Ramos (cell line): ENCODE results near the gene TLE1.
"Not testable (repeated sequence)": the region's sequence is repeated elsewhere in the genome, so short reads cannot be mapped to it uniquely, and the experiment has no call there.

Source experiments
- in situ Hi-C: fragments of 300-500 bp; cut with MboI; formaldehyde crosslinking; loops from one replicate; pipeline ENCODE4 v1.14.3; 2022; ENCODE audit warnings: low sequenced_read_pairs; ENCODE audit not compliant: unreplicated experiment

Gene TLE1

GRCh38 chr9:81689343-81690175, at the start of gene TLE1:
Gene TLE1 (minus strand): TSS chr9:81689547. CDS start chr9:81688240, 1,307 bp downstream.
- in situ Hi-C loops: no loop called here

- in situ Hi-C loops: no loop called here
These were observed 48.6 kb upstream of the TLE1 start for GRCh38 chr9:81737871-81738507.

GRCh38 chr9:81730498-81730897, 41.2 kb upstream of the TLE1 start:
- in situ Hi-C loops: not testable (repeated sequence)

GRCh38 chr9:81729135-81729534, 39.8 kb upstream of the TLE1 start:
- in situ Hi-C loops: no loop called here

- in situ Hi-C loops: no loop called here
These were observed 35.0 kb upstream of the TLE1 start for GRCh38 chr9:81724242-81724889.

- in situ Hi-C loops: no loop called here
These were observed 32.9 kb upstream of the TLE1 start for GRCh38 chr9:81722277-81722676.

- in situ Hi-C loops: no loop called here
These were observed 31.2 kb upstream of the TLE1 start for GRCh38 chr9:81720450-81721086.

GRCh38 chr9:81719972-81720371, 30.6 kb upstream of the TLE1 start:
- in situ Hi-C loops: no loop called here

- in situ Hi-C loops: no loop called here
These were observed 28.9 kb upstream of the TLE1 start for GRCh38 chr9:81718244-81718643.

GRCh38 chr9:81717747-81718077, 28.4 kb upstream of the TLE1 start:
- in situ Hi-C loops: no loop called here

GRCh38 chr9:81717061-81717746, 27.9 kb upstream of the TLE1 start:
- in situ Hi-C loops: no loop called here

GRCh38 chr9:81716409-81716808, 27.1 kb upstream of the TLE1 start:
- in situ Hi-C loops: no loop called here

- in situ Hi-C loops: no loop called here
These were observed 16.2 kb upstream of the TLE1 start for GRCh38 chr9:81705578-81705977.

GRCh38 chr9:81694541-81694940, 5.2 kb upstream of the TLE1 start:
- in situ Hi-C loops: no loop called here

GRCh38 chr9:81693671-81694378, 4.5 kb upstream of the TLE1 start:
- in situ Hi-C loops: no loop called here

- in situ Hi-C loops: no loop called here
These were observed 1.0 kb upstream of the TLE1 start for GRCh38 chr9:81690251-81690851.

- in situ Hi-C loops: not testable (repeated sequence)
These were observed 329 bp downstream of the TLE1 start for GRCh38 chr9:81689093-81689342.

- in situ Hi-C loops: not testable (repeated sequence)
These were observed 870 bp downstream of the TLE1 start for GRCh38 chr9:81688262-81689092.
